SW 1271 (cell line): ENCODE data around the gene RPL22L1.
"Not testable (repeated sequence)": the region's sequence is repeated elsewhere in the genome, so short reads cannot be mapped to it uniquely, and the experiment has no call there.

Experiments used
- DNase-seq, 2 experiments: peaks; one replicate each; lab custom pipeline; 2025; lab: John Stamatoyannopoulos, UW

RPL22L1 gene

GRCh38 chr3:170826047-170826446 is 43.9 kb downstream of the RPL22L1 start:
- no peak for DNase-seq

DNA sequence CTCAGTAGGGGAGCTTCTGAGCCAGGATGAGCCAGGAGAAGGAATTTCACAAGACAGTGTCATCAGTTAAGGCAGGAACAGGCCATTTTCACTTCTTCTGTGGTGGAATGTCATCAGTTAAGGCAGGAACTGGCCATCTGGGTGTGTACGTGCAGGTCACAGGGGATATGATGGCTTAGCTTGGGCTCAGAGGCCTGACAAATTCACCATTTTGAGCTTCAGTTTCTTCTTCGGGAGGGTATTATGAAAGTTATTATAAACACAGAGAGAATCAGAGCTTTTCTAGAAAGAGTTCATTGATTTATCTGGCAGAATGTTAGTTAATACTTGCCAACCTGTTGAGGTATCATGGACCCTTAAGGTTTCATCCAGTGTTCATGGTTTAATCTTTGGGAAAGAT is 46.4 kb downstream of the RPL22L1 start:
- not testable (repeated sequence) for DNase-seq

DNA sequence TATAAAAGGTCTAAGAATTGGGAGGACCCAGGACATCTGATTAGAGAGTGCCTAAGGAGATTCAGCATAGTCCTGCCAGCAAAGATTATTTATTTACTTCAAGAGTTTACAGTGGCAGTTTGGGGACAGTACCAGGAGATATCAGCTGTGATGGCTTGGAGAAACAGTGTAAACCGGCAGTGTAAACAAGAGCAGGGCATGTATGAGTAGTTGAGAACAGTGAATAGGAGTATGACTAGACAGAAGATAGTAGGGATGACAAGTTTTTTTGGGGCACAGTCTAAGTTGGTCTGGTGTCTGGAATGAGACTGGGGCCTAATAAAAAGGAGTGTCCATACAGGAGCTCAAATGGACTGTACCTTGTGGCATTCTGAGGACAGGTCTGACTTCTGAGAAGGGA is 51.7 kb downstream of the RPL22L1 start:
- DNase-seq = not testable (repeated sequence)

DNA sequence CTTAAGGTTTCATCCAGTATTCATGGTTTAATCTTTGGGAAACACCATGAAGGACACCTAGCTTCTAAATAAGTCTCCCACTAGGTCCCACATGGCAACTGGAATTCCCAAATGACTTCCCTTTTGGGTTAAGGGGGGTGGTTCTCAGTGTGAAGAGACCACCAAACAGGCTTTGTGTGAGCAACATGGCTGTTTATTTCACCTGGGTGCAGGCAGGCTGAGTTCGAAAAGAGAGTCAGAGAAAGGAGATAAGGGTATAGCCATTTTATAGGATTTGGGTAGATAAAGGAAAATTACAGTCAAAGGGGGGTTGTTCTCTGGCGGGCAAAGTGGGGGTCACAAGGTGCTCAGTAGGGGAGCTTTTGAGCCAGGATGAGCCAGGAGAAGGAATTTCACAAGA is 52.5 kb downstream of the RPL22L1 start:
- DNase-seq = not testable (repeated sequence)

DNA sequence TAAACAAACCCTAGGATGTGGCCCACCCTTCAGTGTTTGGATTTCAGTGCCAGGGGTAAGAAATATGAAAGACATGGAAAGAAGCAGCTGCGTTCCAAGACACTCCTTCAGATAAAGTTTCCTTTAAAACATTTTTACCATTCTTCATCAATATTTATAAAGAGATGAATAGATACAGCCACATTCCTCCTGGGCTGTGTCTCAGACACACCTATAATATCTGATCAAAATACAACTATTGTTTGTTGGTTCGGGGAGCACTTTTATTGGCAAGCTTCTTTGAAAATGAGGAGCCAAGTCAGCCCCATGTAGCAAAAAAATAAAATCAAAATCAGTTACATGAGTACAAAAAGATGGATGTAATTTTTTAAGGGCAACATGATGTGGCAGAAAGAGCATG is 53.2 kb downstream of the RPL22L1 start:
- DNase-seq = no peak

DNA sequence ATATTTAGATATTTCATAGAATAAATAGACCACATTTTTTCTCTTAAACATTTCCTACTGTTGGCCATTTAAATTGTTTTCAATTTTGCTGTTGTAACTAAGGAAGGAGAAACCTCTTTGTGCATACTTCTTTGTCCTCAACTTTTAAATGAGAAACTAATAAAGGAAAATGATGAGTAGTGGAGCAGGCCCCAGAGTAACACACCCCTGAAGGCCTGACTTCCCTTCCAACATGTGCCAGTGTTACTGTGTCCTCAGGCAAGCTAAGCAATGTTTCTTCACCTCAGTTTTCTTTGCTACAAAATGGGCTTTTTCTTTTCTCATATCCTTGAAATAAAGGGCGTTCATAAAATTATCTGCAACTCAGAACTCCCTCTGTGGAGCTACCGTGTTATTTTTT is 53.7 kb downstream of the RPL22L1 start:
- no peak for DNase-seq

DNA sequence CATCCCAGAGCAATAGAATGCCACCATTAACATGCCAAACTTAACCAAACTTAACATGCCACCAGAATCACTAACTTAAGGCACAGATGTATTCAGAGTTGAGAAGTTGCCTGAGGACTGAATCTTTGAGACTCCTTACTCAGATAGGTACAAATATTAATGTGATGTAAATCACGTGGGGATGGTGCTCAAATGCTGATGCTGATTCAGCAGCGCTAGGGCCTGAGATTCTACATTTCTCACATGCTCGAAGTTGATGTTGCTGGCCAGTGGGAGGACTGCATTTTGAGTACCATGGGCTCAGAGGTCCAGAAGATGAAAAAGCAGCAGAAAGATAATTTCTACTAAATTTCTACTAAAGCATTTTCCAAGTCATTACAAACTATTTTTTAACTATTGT is 54.1 kb downstream of the RPL22L1 start:
- DNase-seq = no peak

- DNase-seq = no peak
These were observed 54.7 kb downstream of the RPL22L1 start for GRCh38 chr3:170815340-170815739.
